IMR-90 (cell line): Measurements from ENCODE around the gene RRAGC. TPM values are rescaled to one million over a fixed set of nuclear protein-coding genes. Genes with fewer than 3 reads are reported as not detected.
A peak's percentile ranks its signal among the peaks of the same experiment; 100 is the strongest.

ENCODE experiments used
- ATAC-seq: fragments of 200-7000 bp; cut with Tn5 transposase; 2 replicates; pipeline ENCODE4 v1.9.1; 2020; ENCODE audit warnings: low read depth, mild to moderate bottlenecking, moderate library complexity
- BruUV-seq: library from RNA; stranded (reverse); fragments of 400-500 nt; replicated peaks from 2 replicates; lab custom pipeline; 2021; lab: Mats Ljungman, UMichigan
- CTCF ChIA-PET: fragments of 300-600 bp; formaldehyde crosslinking; extraction: SDS; loops from one replicate; lab custom pipeline; 2021; ENCODE audit warnings: antibody characterized with exemption; lab: Yijun Ruan, JAX
- POLR2A ChIA-PET: fragments of 300-600 bp; sonication (Branson Sonifier 250); formaldehyde crosslinking; loops from one replicate; lab custom pipeline; 2022; ENCODE audit warnings: antibody characterized with exemption; ENCODE audit not compliant: unreplicated experiment; lab: Charles Lee
- DNase-seq: peaks from one replicate; pipeline ENCODE4 v3.0.0; 2013
- H2AFZ ChIP-seq: replicated peaks from 2 replicates; pipeline ENCODE3; 2013; ENCODE audit warnings: low read length, mild to moderate bottlenecking; ENCODE audit not compliant: poor library complexity
- H2AK5ac ChIP-seq: 2 replicates; pipeline ENCODE4 v1.6.1; 2013; ENCODE audit warnings: low read depth, low read length, inconsistent platforms
- H2AK9ac ChIP-seq: replicated peaks from 2 replicates; pipeline ENCODE3; 2013; ENCODE audit warnings: mild to moderate bottlenecking, low read depth, low read length, moderate library complexity; ENCODE audit not compliant: poor library complexity
- H2BK120ac ChIP-seq: 2 replicates; pipeline ENCODE4 v1.6.1; 2013; ENCODE audit warnings: low read depth, low read length, inconsistent platforms
- H2BK15ac ChIP-seq: 3 replicates; pipeline ENCODE4 v1.6.1; 2013; ENCODE audit warnings: low read depth, low read length, inconsistent platforms
- H2BK20ac ChIP-seq: 2 replicates; pipeline ENCODE4 v1.6.1; 2013; ENCODE audit warnings: low read depth, mild to moderate bottlenecking, inconsistent platforms, low read length, moderate library complexity
- H2BK5ac ChIP-seq: 2 replicates; pipeline ENCODE4 v1.6.1; 2013; ENCODE audit warnings: mild to moderate bottlenecking, low read depth, low read length, inconsistent platforms; ENCODE audit not compliant: poor library complexity, severe bottlenecking
- H3K14ac ChIP-seq: replicated peaks from 2 replicates; pipeline ENCODE4 v1.6.1; 2013; ENCODE audit warnings: low read depth, low read length, inconsistent platforms
- H3K18ac ChIP-seq: 2 replicates; pipeline ENCODE4 v1.6.1; 2013; ENCODE audit warnings: low read depth, low read length, control low read depth
- H3K23ac ChIP-seq: 2 replicates; pipeline ENCODE4 v1.6.1; 2013; ENCODE audit warnings: low read depth, low read length, inconsistent platforms
- H3K27ac ChIP-seq: 2 replicates; pipeline ENCODE4 v1.5.1; 2013; ENCODE audit warnings: mild to moderate bottlenecking, control low read depth, low read length; ENCODE audit not compliant: insufficient read depth
- H3K27me3 ChIP-seq: 2 replicates; pipeline ENCODE4 v1.6.1; 2013; ENCODE audit warnings: low read length; ENCODE audit not compliant: control insufficient read depth, insufficient read depth
- H3K36me3 ChIP-seq: 2 replicates; pipeline ENCODE4 v1.6.1; 2013; ENCODE audit warnings: low read length, mixed read lengths; ENCODE audit not compliant: control insufficient read depth, insufficient read depth
- H3K4ac ChIP-seq: 2 replicates; pipeline ENCODE4 v1.6.1; 2013; ENCODE audit warnings: low read depth, low read length, inconsistent platforms
- H3K4me1 ChIP-seq: 2 replicates; pipeline ENCODE4 v1.6.1; 2013; ENCODE audit warnings: low read length, mixed read lengths; ENCODE audit not compliant: control insufficient read depth, insufficient read depth
- H3K4me2 ChIP-seq: 2 replicates; pipeline ENCODE4 v1.6.1; 2013; ENCODE audit warnings: low read depth, mild to moderate bottlenecking, control low read depth, low read length, moderate library complexity
- H3K4me3 ChIP-seq: 2 replicates; pipeline ENCODE4 v1.5.1; 2013; ENCODE audit warnings: low read depth, mild to moderate bottlenecking, control low read depth, low read length, moderate library complexity; ENCODE audit not compliant: insufficient read depth
- H3K56ac ChIP-seq: 2 replicates; pipeline ENCODE4 v1.6.1; 2013; ENCODE audit warnings: low read length, inconsistent platforms; ENCODE audit not compliant: insufficient read depth; ENCODE audit errors: extremely low read depth
- H3K79me1 ChIP-seq, 2 experiments: 2 replicates each; pipeline ENCODE4 v1.6.1; 2013; ENCODE audit warnings: low read length in 2 of 2, inconsistent platforms in 1 of 2, low read depth in 1 of 2
- H3K9ac ChIP-seq: 2 replicates; pipeline ENCODE4 v1.6.1; 2013; ENCODE audit warnings: low read depth, low read length, control low read depth
- H3K9me1 ChIP-seq: 2 replicates; pipeline ENCODE4 v1.6.1; 2013; ENCODE audit warnings: low read length, inconsistent platforms; ENCODE audit not compliant: insufficient read depth
- H3K9me3 ChIP-seq: 2 replicates; pipeline ENCODE4 v1.6.1; 2013; ENCODE audit warnings: low read length; ENCODE audit not compliant: control insufficient read depth, insufficient read depth
- H4K20me1 ChIP-seq: 2 replicates; pipeline ENCODE4 v1.6.1; 2013; ENCODE audit warnings: low read length, inconsistent platforms; ENCODE audit not compliant: insufficient read depth
- H4K5ac ChIP-seq: 2 replicates; pipeline ENCODE4 v1.6.1; 2013; ENCODE audit warnings: mild to moderate bottlenecking, low read depth, low read length, control low read depth
- H4K8ac ChIP-seq, 2 experiments: 2 replicates each; pipeline ENCODE4 v1.6.1; 2013; ENCODE audit warnings: low read depth in 2 of 2, low read length in 2 of 2, control low read depth in 1 of 2, inconsistent platforms in 1 of 2
- H4K91ac ChIP-seq: 2 replicates; pipeline ENCODE4 v1.6.1; 2013; ENCODE audit warnings: low read depth, low read length, inconsistent platforms; ENCODE audit not compliant: insufficient read depth
- BHLHE40 ChIP-seq: fragments of 150-350 bp; IDR thresholded peaks from 2 replicates; pipeline ENCODE4 v1.6.1; 2016; ENCODE audit warnings: mild to moderate bottlenecking, low read depth, low read length
- CEBPB ChIP-seq: IDR thresholded peaks from 2 replicates; pipeline ENCODE4 v1.6.1; 2012; ENCODE audit warnings: low read depth, low read length, improper control_type of control experiment
- CHD1 ChIP-seq: IDR thresholded peaks from 2 replicates; pipeline ENCODE4 v1.6.1; 2012; ENCODE audit warnings: low read depth, low read length, improper control_type of control experiment
- FOS ChIP-seq: fragments of 150-350 bp; IDR thresholded peaks from 2 replicates; pipeline ENCODE4 v1.6.1; 2016; ENCODE audit warnings: low read depth, low read length
- MAFK ChIP-seq: IDR thresholded peaks from 2 replicates; pipeline ENCODE4 v1.6.1; 2012; ENCODE audit warnings: low read depth, low read length, improper control_type of control experiment
- MAZ ChIP-seq: IDR thresholded peaks from 2 replicates; pipeline ENCODE4 v1.6.1; 2012; ENCODE audit warnings: low read depth, mild to moderate bottlenecking, low read length, improper control_type of control experiment, moderate library complexity, borderline replicate concordance
- MXI1 ChIP-seq: IDR thresholded peaks from 2 replicates; pipeline ENCODE4 v1.6.1; 2012; ENCODE audit warnings: low read depth, mild to moderate bottlenecking, low read length, moderate library complexity, borderline replicate concordance
- NFE2L2 ChIP-seq: fragments of 150-350 bp; IDR thresholded peaks from 2 replicates; pipeline ENCODE4 v1.6.1; 2016; ENCODE audit warnings: low read depth, mild to moderate bottlenecking, low read length
- POLR2A ChIP-seq: IDR thresholded peaks from 2 replicates; pipeline ENCODE4 v1.6.1; 2012; ENCODE audit warnings: mild to moderate bottlenecking, low read depth, low read length
- RAD21 ChIP-seq: IDR thresholded peaks from 2 replicates; pipeline ENCODE4 v1.6.1; 2012; ENCODE audit warnings: low read length, improper control_type of control experiment
- RCOR1 ChIP-seq: IDR thresholded peaks from 2 replicates; pipeline ENCODE4 v1.6.1; 2012; ENCODE audit warnings: mild to moderate bottlenecking, low read length, improper control_type of control experiment; ENCODE audit not compliant: insufficient replicate concordance
- RFX5 ChIP-seq: IDR thresholded peaks from 2 replicates; pipeline ENCODE4 v1.8.0; 2012; ENCODE audit warnings: low read depth, mild to moderate bottlenecking, low read length, moderate library complexity
- SMC3 ChIP-seq: fragments of 150-350 bp; IDR thresholded peaks from 2 replicates; pipeline ENCODE4 v1.6.1; 2016; ENCODE audit warnings: low read depth, mild to moderate bottlenecking, antibody characterized with exemption, low read length, moderate library complexity
- WGBS, 2 experiments: methylation state at CpG; one replicate each; pipeline versions ENCODE4 v1.1.5 to v1.1.7; 2013; ENCODE audit warnings: missing lambda C conversion rate in 2 of 2; ENCODE audit not compliant: insufficient read length in 1 of 2; ENCODE audit errors: extremely low coverage in 2 of 2; 5-methylcytosine and 5-hydroxymethylcytosine counted together
- dilution Hi-C: fragments of 300-500 bp; cut with HindIII; formaldehyde crosslinking; loops from one replicate; pipeline ENCODE4 v1.14.3; 2018; ENCODE audit warnings: low sequenced_read_pairs; ENCODE audit not compliant: unreplicated experiment
- in situ Hi-C: fragments of 300-500 bp; cut with MboI; formaldehyde crosslinking; loops from 3 replicates; pipeline ENCODE4 v1.14.3; 2019; ENCODE audit warnings: low sequenced_read_pairs, inconsistent platforms, mixed read lengths
- intact Hi-C: fragments of 100-400 bp; cut with micrococcal nuclease; formaldehyde crosslinking; loops from 2 replicates; pipeline ENCODE4 v1.10.0; 2022
- polyA plus RNA-seq, 3 experiments: library from polyadenylated mRNA; depleted of rRNA; stranded (reverse); fragments of >200 nt; gene quantifications; 2 replicates each; pipeline ENCODE4 v1.2.3, GENCODE V29; 2012; ENCODE audit warnings: low replicate concordance in 1 of 3
- total RNA-seq: library from RNA; depleted of rRNA; stranded (reverse); fragments of >200 nt; gene quantifications from 2 replicates; pipeline ENCODE4 v1.2.3, GENCODE V29; 2012
- TF ChIP-seq, protein P1 (sequence below): conservative IDR thresholded peaks from 2 replicates; pipeline ENCODE4 v1.5.1; 2012; ENCODE audit warnings: mild to moderate bottlenecking, low read depth, low read length, improper control_type of control experiment
- TF ChIP-seq, protein P2 (sequence below): fragments of 150-350 bp; IDR thresholded peaks from 2 replicates; pipeline ENCODE4 v1.6.1; 2016; ENCODE audit warnings: low read depth, mild to moderate bottlenecking, low read length, moderate library complexity, borderline replicate concordance

Gene RRAGC
- total and polyA plus RNA-seq, 2 of the 4 experiments (the other 2 are of a cell fraction): 7.2 to 12.2 TPM

DNA sequence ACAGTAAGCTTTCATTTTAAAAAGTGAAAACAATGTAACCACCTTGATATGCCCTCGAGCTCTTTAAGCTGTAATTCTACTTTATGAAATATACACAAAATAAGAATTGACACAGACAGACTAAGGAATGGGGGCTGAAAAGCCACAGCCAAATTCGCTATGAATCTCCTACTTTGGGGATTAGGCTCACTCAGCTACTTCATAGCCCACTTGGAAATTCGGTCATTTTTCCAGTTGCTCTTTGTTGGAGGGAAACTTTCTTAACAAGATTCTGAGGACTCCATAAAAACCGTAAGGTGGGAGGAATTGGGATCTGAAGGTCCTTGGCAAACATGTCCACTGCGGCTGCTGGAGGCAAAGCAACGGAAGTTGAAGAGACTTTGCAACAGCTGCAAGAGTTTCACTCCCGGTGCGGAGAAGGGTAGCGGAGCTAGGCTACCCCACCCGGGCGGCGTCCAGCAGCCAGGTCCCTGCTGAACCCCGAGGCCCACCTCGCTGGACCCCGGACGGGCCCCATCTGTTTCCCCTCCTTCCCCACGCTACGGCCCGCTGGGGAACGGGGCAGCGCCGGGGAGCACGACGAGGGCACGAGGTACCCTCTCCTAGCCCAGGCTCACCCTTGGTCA, 12.9 kb upstream of the RRAGC start:
- in situ Hi-C loops (loop anchor here (25.0 kb wide), 1 partner anchor 665 kb away; no protein-coding TSS in a partner anchor), dilution Hi-C loops (no loop called here), intact Hi-C loops (loop anchor here (1.0 to 2.0 kb wide), 3 partner anchors 120 to 220 kb away; partner anchors contain the start of gene NDUFS5)
- Histone ChIP-seq H4K8ac (peak overlapping the region in 1 of 2 experiments; percentile 42; a peak in 1 of 4 replicates), H3K4me3 (peak overlapping the region; percentile 87), H3K14ac (peak overlapping the region; percentile 69), H3K23ac (peak overlapping the region; percentile 42), H2AK5ac (no peak overlapping the region), H3K4me2 (peak overlapping the region; percentile 71), H3K4ac (no peak overlapping the region), H2BK5ac (no peak overlapping the region), H2BK15ac (no peak overlapping the region), H2BK120ac (no peak overlapping the region), H2AK9ac (peak overlapping the region; percentile 92), H3K18ac (no peak overlapping the region), H3K9me1 (0 out of 2 replicates have a peak, but pooled peaks cover 8% of the 10 kb centered on the region), H2AFZ (peak overlapping the region; percentile 93), H4K5ac (no peak overlapping the region), H3K36me3 (no peaks in the 10 kb centered on the region), H3K9ac (peak overlapping the region; percentile 89), H3K9me3 (no peaks in the 10 kb centered on the region), H3K79me1 (peaks cover 23 to 41% of the 10 kb centered on the region in 2 experiments; a peak in 3 of 4 replicates), H3K4me1 (no peaks in the 10 kb centered on the region; the same call in 1 of the 2 replicates), H2BK20ac (no peak overlapping the region), H3K27me3 (no peaks in the 10 kb centered on the region), H4K20me1 (no peaks in the 10 kb centered on the region; the same call in 1 of the 2 replicates), H3K27ac (peak overlapping the region; percentile 59; the same call in 1 of the 2 replicates), H3K56ac (peak overlapping the region; percentile 47), H4K91ac (no peak overlapping the region)
- no CpG with 5 or more reads among the region's 25 CpGs for WGBS, 2 experiments
- ChIA-PET POLR2A (no interaction called here), CTCF (interaction anchor here (1.5 kb wide), 1 partner anchor 219 kb away, joined by 3 read pairs; no protein-coding TSS in a partner anchor)
- DNase-seq (peak; percentile 31), ATAC-seq (peak; percentile 18; the same call in 1 of the 2 replicates)
- no TSS peak for BruUV-seq
- TF ChIP-seq BHLHE40: no peak
- no peak for TF ChIP-seq MXI1
- TF ChIP-seq CHD1: no peak
- TF ChIP-seq MAFK: no peak
- no peak for TF ChIP-seq RAD21
- no peak for TF ChIP-seq MAZ
- no peak for TF ChIP-seq RFX5
- TF ChIP-seq, protein P1, sequence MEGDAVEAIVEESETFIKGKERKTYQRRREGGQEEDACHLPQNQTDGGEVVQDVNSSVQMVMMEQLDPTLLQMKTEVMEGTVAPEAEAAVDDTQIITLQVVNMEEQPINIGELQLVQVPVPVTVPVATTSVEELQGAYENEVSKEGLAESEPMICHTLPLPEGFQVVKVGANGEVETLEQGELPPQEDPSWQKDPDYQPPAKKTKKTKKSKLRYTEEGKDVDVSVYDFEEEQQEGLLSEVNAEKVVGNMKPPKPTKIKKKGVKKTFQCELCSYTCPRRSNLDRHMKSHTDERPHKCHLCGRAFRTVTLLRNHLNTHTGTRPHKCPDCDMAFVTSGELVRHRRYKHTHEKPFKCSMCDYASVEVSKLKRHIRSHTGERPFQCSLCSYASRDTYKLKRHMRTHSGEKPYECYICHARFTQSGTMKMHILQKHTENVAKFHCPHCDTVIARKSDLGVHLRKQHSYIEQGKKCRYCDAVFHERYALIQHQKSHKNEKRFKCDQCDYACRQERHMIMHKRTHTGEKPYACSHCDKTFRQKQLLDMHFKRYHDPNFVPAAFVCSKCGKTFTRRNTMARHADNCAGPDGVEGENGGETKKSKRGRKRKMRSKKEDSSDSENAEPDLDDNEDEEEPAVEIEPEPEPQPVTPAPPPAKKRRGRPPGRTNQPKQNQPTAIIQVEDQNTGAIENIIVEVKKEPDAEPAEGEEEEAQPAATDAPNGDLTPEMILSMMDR: no peak
- no peak for TF ChIP-seq FOS
- TF ChIP-seq SMC3: no peak
- TF ChIP-seq, protein P2, sequence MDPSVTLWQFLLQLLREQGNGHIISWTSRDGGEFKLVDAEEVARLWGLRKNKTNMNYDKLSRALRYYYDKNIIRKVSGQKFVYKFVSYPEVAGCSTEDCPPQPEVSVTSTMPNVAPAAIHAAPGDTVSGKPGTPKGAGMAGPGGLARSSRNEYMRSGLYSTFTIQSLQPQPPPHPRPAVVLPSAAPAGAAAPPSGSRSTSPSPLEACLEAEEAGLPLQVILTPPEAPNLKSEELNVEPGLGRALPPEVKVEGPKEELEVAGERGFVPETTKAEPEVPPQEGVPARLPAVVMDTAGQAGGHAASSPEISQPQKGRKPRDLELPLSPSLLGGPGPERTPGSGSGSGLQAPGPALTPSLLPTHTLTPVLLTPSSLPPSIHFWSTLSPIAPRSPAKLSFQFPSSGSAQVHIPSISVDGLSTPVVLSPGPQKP: no peak
- no peak for TF ChIP-seq CEBPB
- TF ChIP-seq RCOR1: no peak
- no peak for TF ChIP-seq NFE2L2
- TF ChIP-seq POLR2A: no peak
